ENCODE measurements around the gene TADA3.

TADA3 gene

GRCh38 chr3:9760779-9761505, 31.3 kb downstream of the TADA3 start:
- no peak for DNase-seq

- no peak for DNase-seq
Observed at GRCh38 chr3:9757427-9757826, 34.8 kb downstream of the TADA3 start.

- no peak for DNase-seq
Observed at GRCh38 chr3:9754678-9755077, 37.6 kb downstream of the TADA3 start.

GRCh38 chr3:9750556-9751411, 41.5 kb downstream of the TADA3 start:
- DNase-seq: no peak

- peak; percentile 97 for DNase-seq
Observed at GRCh38 chr3:9749645-9750555, 42.4 kb downstream of the TADA3 start, which contains the start of gene OGG1. OGG1 (plus strand) TSS chr3:9749952; CDS start chr3:9750287, 335 bp downstream.

- DNase-seq: no peak
Observed at GRCh38 chr3:9749296-9749644, 43.0 kb downstream of the TADA3 start.

- no peak for DNase-seq
Observed at GRCh38 chr3:9748031-9748430, 44.2 kb downstream of the TADA3 start.

- DNase-seq: no peak
Observed at GRCh38 chr3:9747267-9747666, 45.0 kb downstream of the TADA3 start.

- no peak for DNase-seq
Observed at GRCh38 chr3:9746330-9746729, 45.9 kb downstream of the TADA3 start.

GRCh38 chr3:9745521-9745920, 46.8 kb downstream of the TADA3 start:
- no peak for DNase-seq

- DNase-seq: no peak
Observed at GRCh38 chr3:9744162-9744561, 48.1 kb downstream of the TADA3 start.

GRCh38 chr3:9743548-9743947, 48.7 kb downstream of the TADA3 start:
- DNase-seq: no peak

GRCh38 chr3:9742560-9742959, 49.7 kb downstream of the TADA3 start:
- no peak for DNase-seq

- DNase-seq: no peak
Observed at GRCh38 chr3:9739181-9739580, 53.1 kb downstream of the TADA3 start.

GRCh38 chr3:9736831-9737230, 55.4 kb downstream of the TADA3 start:
- no peak for DNase-seq

- DNase-seq: no peak
Observed at GRCh38 chr3:9732740-9733115, 59.5 kb downstream of the TADA3 start.

- DNase-seq: peak; percentile 38 to 56
Observed at GRCh38 chr3:9732080-9732739, 60.1 kb downstream of the TADA3 start.

- DNase-seq: peak; percentile 100
Observed at GRCh38 chr3:9731206-9732079, 60.8 kb downstream of the TADA3 start, which contains the start of gene BRPF1. BRPF1 (plus strand) TSS chr3:9731735; CDS start chr3:9734141, 2,406 bp downstream.

GRCh38 chr3:9730657-9731205, 61.5 kb downstream of the TADA3 start:
- no peak for DNase-seq

Measured in CD4-positive, alpha-beta T cell treated with Interleukin-4 for 1 hour (primary cell).